ENCODE data around the gene MYMK.

The MYMK gene

DNA sequence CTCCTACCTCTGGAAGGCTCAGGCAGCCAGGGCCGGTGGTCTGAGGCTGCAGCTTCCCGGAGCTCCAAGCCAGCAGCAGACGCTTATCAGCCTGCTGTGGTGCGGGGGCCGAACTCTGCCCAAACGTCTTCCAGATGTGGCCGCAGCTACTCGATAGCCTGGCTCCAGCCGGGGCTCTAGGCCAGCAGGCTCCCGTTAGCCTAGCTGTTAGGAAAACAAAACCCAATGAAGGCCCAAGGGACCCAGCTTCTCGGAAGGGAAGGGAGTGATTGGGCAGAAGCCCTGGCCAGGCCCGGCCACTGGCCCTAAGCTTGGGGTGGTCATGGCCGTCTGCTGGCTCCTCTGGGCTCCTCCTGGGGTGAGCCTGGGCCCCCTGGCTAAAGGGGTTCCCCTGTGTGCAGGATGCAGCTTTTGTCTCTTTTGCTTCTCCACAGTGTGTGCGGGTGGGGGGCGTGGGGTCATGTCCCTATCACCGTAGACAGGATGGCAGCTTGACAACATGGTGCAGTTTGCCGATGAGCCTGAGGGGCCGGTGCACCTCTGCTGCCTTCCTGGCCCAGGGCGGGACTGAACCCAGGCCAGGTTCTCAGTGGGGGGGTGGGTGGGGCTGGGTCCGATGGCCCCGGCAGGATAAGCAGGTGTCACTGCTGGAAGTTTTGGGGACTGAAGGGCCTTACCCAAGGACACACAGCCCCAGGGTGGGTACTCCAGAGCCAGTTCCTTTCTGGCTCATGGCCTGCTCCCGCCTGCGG is 18.7 kb downstream of the MYMK start:
- TF ChIP-seq POLR2A (IDR thresholded peaks at IDR 0.05; ENCODE audit: low read depth, low read length), result no peak
- no peak for TF ChIP-seq POLR2AphosphoS5 (IDR thresholded peaks at IDR 0.05; ENCODE audit: low read depth, low read length)
- TF ChIP-seq TAF1 (IDR thresholded peaks at IDR 0.05; ENCODE audit: borderline replicate concordance, low read depth, low read length), result no peak
- FAIRE-seq, result no peak
- no peak for DNase-seq (ENCODE audit: insufficient read length)

DNA sequence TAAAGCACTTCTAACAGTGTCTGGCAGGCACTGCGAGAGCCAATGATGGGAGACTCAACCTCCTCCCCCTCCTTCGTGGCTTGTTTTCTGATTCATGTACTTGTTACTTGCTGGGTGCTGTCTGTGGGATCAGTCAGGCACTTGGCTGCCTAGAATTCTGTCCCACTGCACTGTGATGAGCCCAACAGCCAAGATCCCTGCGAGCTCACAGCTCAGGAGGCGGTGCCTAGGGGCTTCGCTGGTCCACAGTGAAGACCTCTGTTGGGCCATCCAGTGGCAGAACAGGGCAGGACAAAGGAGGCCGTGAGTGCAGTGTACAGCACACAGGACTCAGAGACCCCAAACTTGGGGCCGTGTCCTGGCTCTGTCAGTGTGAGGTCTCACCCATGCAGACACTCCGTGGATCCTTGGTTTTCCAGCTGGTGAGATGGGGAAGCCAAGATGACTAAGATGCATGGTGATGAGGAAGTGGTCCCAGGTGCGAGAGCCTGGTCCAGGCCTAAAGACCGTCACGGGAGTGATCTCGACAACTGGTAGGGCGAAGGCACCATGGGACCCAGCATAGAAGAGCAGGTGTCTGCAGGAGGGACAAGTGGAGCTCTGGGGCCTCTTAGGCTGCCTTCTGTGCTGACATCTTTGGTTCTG is 19.5 kb downstream of the MYMK start:
- TF ChIP-seq POLR2AphosphoS5 (IDR thresholded peaks at IDR 0.05; ENCODE audit: low read depth, low read length) (no peak), POLR2A (IDR thresholded peaks at IDR 0.05; ENCODE audit: low read depth, low read length) (no peak), TAF1 (IDR thresholded peaks at IDR 0.05; ENCODE audit: borderline replicate concordance, low read depth, low read length) (no peak)
- DNase-seq (ENCODE audit: insufficient read length) (no peak), FAIRE-seq (no peak)

DNA sequence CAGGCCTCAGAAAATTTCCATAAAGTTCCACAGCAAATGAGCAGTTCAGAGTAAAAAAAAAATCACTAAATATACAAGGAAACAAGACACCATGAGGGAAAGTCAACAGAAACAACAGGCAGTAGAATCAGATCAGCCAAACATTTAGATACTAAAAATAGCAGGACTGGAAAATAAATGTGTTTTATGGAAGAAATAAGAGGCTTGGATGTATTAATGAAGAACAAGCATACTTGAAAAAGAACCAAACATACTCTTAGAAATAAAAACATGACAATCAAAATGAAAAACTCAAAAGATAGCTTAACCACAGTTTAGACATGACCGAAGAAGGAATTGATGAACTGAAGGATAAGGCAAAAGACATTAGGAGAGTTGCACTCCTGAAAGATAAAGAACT is 22.6 kb downstream of the MYMK start:
- FAIRE-seq, result no peak
- TF ChIP-seq TAF1 (IDR thresholded peaks at IDR 0.05; ENCODE audit: borderline replicate concordance, low read depth, low read length), result no peak
- no peak for TF ChIP-seq POLR2AphosphoS5 (IDR thresholded peaks at IDR 0.05; ENCODE audit: low read depth, low read length)
- no peak for TF ChIP-seq POLR2A (IDR thresholded peaks at IDR 0.05; ENCODE audit: low read depth, low read length)
- DNase-seq (ENCODE audit: insufficient read length), result no peak

DNA sequence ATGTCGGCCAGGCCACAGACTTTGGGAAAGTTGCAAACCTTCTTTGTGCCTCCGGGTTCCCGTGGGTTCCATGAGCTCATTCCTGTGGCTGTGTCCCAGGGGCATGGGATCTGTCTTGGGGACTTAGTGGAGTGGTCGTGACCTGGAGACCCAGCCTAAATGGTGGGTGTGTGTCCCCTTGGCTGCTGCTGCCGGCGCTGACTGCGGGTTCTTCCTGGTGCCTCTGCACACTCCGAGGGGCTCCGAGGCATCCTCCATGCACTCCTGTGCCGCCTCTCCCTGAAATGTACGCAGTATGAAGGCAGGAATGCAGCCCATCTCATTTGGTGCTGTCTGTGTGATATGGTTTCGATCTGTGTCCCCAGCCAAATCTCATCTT is 24.9 kb downstream of the MYMK start:
- DNase-seq (ENCODE audit: insufficient read length) (no peak), FAIRE-seq (no peak)
- no peak for TF ChIP-seq POLR2AphosphoS5 (IDR thresholded peaks at IDR 0.05; ENCODE audit: low read depth, low read length)
- no peak for TF ChIP-seq TAF1 (IDR thresholded peaks at IDR 0.05; ENCODE audit: borderline replicate concordance, low read depth, low read length)
- TF ChIP-seq POLR2A (IDR thresholded peaks at IDR 0.05; ENCODE audit: low read depth, low read length), result no peak

DNA sequence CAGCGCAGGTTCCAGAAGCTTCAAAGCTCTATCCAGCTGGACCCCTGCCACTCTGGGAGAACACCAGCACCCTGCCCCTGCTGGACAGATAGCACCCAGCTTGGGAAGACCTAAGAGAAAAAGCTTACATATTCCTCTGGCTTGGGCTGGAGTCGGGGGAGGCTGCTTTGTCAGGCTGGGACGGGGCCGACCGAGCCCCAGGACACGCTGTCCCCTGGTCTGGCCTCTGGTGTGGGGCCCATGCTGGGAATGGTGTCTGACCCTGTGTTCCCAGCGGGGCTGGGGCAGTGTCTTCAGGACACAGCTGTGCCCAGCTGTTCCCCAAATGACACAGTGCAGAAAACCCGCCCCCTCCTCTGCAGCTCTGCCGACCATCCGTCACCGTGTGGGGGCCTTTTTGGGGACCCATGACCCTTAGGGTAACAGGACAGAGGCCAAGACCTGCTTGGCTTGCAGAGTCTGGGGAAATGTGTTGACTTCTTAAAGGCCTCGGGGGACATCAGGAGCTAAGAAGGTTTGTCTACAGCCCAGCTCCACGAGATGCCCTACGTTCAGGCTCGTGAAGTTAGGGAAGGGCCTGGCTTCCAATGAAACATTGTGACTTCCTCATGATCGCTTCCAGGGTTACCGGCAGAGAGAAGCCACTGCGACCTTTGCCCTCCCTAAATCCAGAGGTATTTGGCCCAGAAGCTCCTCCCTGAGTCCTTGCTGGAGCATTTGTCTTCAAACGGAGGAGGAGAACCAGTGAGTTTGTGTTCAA is 25.4 kb downstream of the MYMK start:
- DNase-seq (ENCODE audit: insufficient read length), result no peak
- no peak for FAIRE-seq
- TF ChIP-seq POLR2A (IDR thresholded peaks at IDR 0.05; ENCODE audit: low read depth, low read length) (no peak), POLR2AphosphoS5 (IDR thresholded peaks at IDR 0.05; ENCODE audit: low read depth, low read length) (no peak), TAF1 (IDR thresholded peaks at IDR 0.05; ENCODE audit: borderline replicate concordance, low read depth, low read length) (no peak)

DNA sequence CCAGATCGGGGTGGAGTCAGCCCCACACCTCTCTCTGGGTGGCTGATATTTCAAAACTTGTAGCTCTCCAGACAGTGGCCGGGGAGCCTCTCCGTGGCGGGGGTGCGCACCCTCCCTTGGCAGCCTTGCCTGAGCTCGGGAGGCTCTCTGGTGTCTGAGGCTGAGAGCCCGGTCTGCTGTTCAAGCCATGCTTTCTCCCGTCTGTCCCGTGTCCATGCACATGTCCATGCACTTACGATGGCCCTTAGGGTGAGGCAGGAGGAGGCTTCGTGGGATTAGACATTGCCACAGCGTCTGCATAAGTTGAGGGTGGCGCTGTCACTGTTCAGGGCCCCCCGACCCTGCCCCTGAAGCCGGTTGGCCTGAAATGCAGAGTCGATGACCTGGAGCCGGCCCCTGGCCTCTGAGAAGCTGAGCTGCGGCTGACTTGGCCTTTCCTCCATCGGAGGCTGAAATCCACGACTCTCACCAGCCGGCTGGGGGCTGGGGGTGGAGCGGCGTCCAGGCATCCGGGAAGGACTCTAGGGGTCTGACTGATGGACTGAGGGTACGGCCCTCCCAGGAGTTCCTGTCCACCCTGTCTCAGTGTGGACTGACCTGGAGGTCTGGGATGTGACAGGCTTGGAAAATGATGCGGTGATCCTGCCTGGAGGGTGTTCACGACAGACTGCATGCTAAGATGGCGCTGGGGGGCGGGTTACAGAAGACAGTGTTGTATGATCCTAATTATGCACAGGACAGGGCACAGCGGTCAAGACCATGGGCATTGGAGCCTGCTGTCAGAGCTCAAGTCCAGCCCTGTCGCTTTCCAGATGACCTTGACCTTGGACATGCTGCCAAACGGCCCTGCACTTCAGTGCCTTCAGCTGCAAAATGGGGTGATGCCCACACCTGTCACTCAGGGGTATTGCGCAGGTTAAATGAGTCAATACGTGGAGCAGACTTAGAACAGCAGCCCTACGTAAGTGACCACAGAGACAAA is 27.6 kb downstream of the MYMK start:
- FAIRE-seq (no peak), DNase-seq (ENCODE audit: insufficient read length) (no peak)
- no peak for TF ChIP-seq TAF1 (IDR thresholded peaks at IDR 0.05; ENCODE audit: borderline replicate concordance, low read depth, low read length)
- no peak for TF ChIP-seq POLR2A (IDR thresholded peaks at IDR 0.05; ENCODE audit: low read depth, low read length)
- TF ChIP-seq POLR2AphosphoS5 (IDR thresholded peaks at IDR 0.05; ENCODE audit: low read depth, low read length), result no peak

DNA sequence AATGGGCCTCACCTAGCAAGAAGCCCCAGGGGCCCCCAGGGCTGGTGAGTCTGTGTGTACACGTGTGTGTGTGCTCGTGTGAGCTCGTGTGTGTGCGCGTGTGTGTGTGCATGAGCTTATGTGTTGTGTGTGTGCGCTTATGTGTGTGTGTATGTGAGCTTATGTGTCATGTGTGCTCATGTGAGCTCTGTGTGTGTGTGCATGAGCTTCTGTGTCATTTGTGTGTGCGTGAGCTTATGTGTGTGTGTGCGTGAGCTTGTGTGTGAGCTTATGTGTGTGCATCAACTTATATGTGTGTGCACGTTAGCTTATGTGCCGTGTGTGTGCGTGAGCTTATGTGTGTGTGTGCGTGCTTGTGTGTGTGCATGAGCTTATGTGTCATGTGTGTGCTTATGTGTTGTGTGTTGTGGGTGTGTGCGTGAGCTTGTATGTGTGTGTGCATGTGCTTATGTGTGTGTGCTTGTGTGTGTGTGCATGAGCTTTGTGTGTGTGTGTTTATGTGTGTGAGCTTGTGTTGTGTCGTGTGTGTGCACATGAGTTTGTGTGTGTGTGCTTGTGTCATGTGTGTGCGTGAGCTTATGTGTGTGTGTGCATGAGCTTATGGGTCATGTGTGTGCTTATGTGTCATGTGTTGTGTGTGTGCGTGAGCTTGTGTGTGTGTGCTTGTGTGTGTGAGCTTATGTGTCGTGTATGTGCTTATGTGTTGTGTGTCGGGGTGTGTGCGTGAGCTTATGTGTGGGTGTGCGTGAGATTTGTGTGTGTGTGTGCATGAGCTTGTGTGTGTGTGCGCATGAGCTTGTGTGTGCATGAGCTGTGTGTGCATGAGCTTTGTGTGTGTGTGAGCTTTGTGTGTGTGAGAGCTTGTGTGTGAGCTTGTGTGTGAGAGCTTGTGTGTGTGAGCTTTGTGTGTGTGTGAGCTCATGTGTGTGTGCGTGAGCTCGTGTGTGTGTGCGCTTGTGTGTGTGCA is 29.1 kb downstream of the MYMK start:
- FAIRE-seq, result no peak

DNA sequence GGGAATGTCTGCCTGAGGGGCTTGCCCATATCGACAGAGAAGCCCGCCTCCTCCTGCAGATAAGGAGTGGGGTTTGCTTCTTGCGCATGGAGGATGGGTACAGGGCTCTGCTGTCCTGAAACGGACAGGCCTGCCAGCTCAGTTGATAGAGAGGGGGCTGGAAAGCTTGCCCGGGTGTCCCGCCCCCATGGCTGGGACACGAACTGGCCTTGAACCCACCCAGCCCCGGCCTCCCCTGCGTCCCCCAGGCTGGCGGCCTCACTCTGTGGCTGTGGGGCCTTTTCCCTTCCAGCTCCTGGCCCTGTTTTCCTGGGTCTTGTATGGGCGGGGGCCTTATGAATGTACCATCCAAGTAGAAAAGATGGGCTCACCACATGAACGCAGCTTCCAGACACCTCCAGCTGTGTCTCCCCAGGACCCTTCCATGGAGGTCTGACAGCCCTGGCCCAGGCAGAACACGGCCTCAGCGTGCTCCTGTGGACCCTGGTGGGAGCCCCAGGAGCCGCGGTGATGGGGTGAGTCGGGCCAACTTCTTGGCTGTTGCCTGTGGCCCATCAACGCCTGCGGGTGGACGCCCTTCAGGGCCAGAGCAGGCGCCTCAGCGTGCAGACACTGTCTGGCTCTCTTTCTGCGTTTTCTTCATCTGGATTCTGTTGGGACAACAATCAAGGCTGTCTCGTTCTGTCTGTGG is 30.0 kb downstream of the MYMK start:
- TF ChIP-seq POLR2A (IDR thresholded peaks at IDR 0.05; ENCODE audit: low read depth, low read length), result no peak
- TF ChIP-seq TAF1 (IDR thresholded peaks at IDR 0.05; ENCODE audit: borderline replicate concordance, low read depth, low read length), result no peak
- TF ChIP-seq POLR2AphosphoS5 (IDR thresholded peaks at IDR 0.05; ENCODE audit: low read depth, low read length), result no peak
- no peak for DNase-seq (ENCODE audit: insufficient read length)
- no peak for FAIRE-seq

More for the DNA sequence above, 29.1 kb downstream of the MYMK start:
- TF ChIP-seq POLR2A (IDR thresholded peaks at IDR 0.05; ENCODE audit: low read depth, low read length) (no peak), TAF1 (IDR thresholded peaks at IDR 0.05; ENCODE audit: borderline replicate concordance, low read depth, low read length) (no peak), POLR2AphosphoS5 (IDR thresholded peaks at IDR 0.05; ENCODE audit: low read depth, low read length) (no peak)
- no peak for DNase-seq (ENCODE audit: insufficient read length)

DNA sequence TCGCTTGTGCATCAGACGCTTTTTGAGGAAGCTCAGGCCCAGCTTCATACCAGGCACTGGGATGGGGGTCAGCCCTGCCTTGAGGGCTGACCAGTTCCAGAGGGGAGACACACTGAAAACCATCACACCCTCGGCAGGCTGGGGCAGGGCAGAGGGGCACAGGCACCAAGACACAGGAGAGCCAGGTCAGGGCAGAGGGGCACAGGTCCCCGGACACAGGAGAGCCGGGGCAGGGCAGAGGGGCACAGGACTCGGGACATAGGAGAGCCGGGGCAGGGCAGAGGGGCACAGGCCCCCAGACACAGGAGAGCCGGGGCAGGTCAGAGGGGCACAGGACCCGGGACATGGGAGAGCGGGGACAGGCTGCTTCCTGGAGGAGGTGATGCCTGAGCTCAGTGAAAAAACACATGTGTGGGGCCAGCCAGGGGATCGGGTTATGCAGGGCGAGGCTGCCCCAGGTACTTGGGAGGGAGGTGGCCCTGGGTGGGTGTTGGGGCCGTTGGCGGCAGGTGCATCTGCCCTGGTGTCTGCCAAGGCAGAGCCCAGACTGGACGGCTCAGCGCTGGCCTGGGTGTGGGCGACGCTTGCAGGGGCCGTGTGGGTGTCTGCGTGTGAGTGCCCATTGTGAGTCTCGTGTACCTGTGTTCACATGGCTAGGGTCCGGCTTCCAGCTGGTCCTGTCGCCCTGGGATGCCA is 30.8 kb downstream of the MYMK start:
- no peak for FAIRE-seq
- TF ChIP-seq TAF1 (IDR thresholded peaks at IDR 0.05; ENCODE audit: borderline replicate concordance, low read depth, low read length) (no peak), POLR2AphosphoS5 (IDR thresholded peaks at IDR 0.05; ENCODE audit: low read depth, low read length) (no peak), POLR2A (IDR thresholded peaks at IDR 0.05; ENCODE audit: low read depth, low read length) (no peak)
- no peak for DNase-seq (ENCODE audit: insufficient read length)

Data from GM12892 (cell line).